Spleen (tissue), 11 donors: ENCODE results near the gene OR6S1. TPM values are rescaled to one million over a fixed set of nuclear protein-coding genes. Genes with fewer than 3 reads are reported as not detected.

Experiments used
- DNase-seq: peaks from one replicate; pipeline ENCODE4 v3.0.0-alpha.2; 2020
- H3K27ac ChIP-seq, 8 donors: fragments of 200-600 bp; sonication (generic) in 7 of 8; 1 replicate in 4 of 8; 2 replicates in 4 of 8; pipeline versions ENCODE4 v1.5.0 to v1.8.0; 2016 to 2021; ENCODE audit warnings: inconsistent platforms in 4 of 8, mild to moderate bottlenecking in 4 of 8, moderate library complexity in 1 of 8
- H3K27me3 ChIP-seq, 7 donors: fragments of 200-600 bp; sonication (generic) in 6 of 7; replicated peaks in 1 of 7; 1 replicate in 4 of 7; 2 replicates in 3 of 7; pipeline versions ENCODE4 v1.5.0 to v1.8.0; 2016 to 2021; ENCODE audit warnings: inconsistent platforms in 3 of 7, mild to moderate bottlenecking in 1 of 7
- H3K36me3 ChIP-seq, 6 donors: fragments of 200-600 bp; sonication (generic) in 5 of 6; 1 replicate in 4 of 6; 2 replicates in 2 of 6; pipeline versions ENCODE4 v1.5.0 to v1.8.0; 2016 to 2021; ENCODE audit warnings: inconsistent platforms in 2 of 6
- H3K4me1 ChIP-seq, 6 donors: fragments of 200-600 bp; sonication (generic) in 5 of 6; 1 replicate in 3 of 6; 2 replicates in 3 of 6; pipeline versions ENCODE4 v1.5.0 to v1.8.0; 2016 to 2021; ENCODE audit warnings: inconsistent platforms in 3 of 6
- H3K4me3 ChIP-seq, 8 donors: fragments of 200-600 bp; sonication (generic) in 7 of 8; 1 replicate in 4 of 8; 2 replicates in 4 of 8; pipeline versions ENCODE4 v1.5.0 to v1.8.0; 2016 to 2021; ENCODE audit warnings: inconsistent platforms in 4 of 8, mild to moderate bottlenecking in 4 of 8, moderate library complexity in 2 of 8
- H3K9me3 ChIP-seq, 8 donors: fragments of 200-600 bp; sonication (generic) in 7 of 8; 1 replicate in 4 of 8; 2 replicates in 4 of 8; pipeline versions ENCODE4 v1.5.0 to v1.8.0; 2016 to 2021; ENCODE audit warnings: inconsistent platforms in 4 of 8
- CTCF ChIP-seq, 11 experiments: fragments of 200-600 bp in 7 of 11; fragments of 450-650 bp in 4 of 11; sonication (generic) in 4 of 11; IDR thresholded peaks in 8 of 11; conservative IDR thresholded peaks in 3 of 11; 1 replicate in 7 of 11; 2 replicates in 4 of 11; pipeline versions ENCODE4 v1.4.0 to v1.8.0; 2016 to 2021; ENCODE audit warnings: antibody characterized with exemption in 11 of 11, inconsistent platforms in 4 of 11, mild to moderate bottlenecking in 1 of 11
- POLR2A ChIP-seq, 3 donors: fragments of 450-650 bp; IDR thresholded peaks; one replicate each; pipeline ENCODE4 v1.5.1; 2017; ENCODE audit warnings: antibody characterized with exemption in 3 of 3, mild to moderate bottlenecking in 1 of 3
- POLR2AphosphoS5 ChIP-seq, 3 donors: sonication (generic); formaldehyde crosslinking; IDR thresholded peaks; one replicate each; pipeline ENCODE4 v1.5.1; 2017; ENCODE audit warnings: antibody characterized with exemption in 3 of 3
- WGBS, 5 donors: extraction: QIAGEN DNeasy Blood & Tissue Kit in 3 of 5; methylation state at CpG; one replicate each; pipeline versions ENCODE4 v1.1.5 to v1.1.7; 2013 to 2018; 5-methylcytosine and 5-hydroxymethylcytosine counted together
- intact Hi-C: fragments of 100-400 bp; cut with DNase I; formaldehyde crosslinking; loops from one replicate; pipeline ENCODE4 v1.15.0; 2023; ENCODE audit warnings: low total_unique reads
- polyA plus RNA-seq, 3 donors: library from polyadenylated mRNA; stranded (reverse); fragments of 200-250 nt; gene quantifications; one replicate each; pipeline ENCODE4 v1.2.1, GENCODE V29; 2013
- total RNA-seq, 7 donors: library from RNA; depleted of rRNA in 3 of 7; stranded (reverse); fragments of >200 nt in 3 of 7; fragmentation: NEBNext Ultra II Directional in 4 of 7; extraction: Animal tissue kit (Norgen Biotek cat#: 25700) in 4 of 7; gene quantifications; one replicate each; pipeline versions ENCODE4 v1.1.0 to v1.2.1, GENCODE V29; 2016 to 2021
- donor health status: healthy with polysubstance abuse.
- donor health status: DM: no; HTN: no; CAD: no; lungs with moderate emphysema.
- donor health status: DM: no; HTN: no; CAD: no.
- donor health status: Bipolar disorder and iron deficiency.
- donor health status: healthy.
- donor health status: DM: no; HTN: no; CAD: no.
- donor health status: DM: yes; HTN: yes; CAD: no.

Gene OR6S1
- total and polyA plus RNA-seq, 10 donors = 0.10 to 0.77 (median 0.27) TPM; not detected in 7

- H3K9me3 ChIP-seq = no peaks in the 10 kb centered on the region
- H3K27me3 ChIP-seq = peaks cover 0 to 85% (median 15%) of the 10 kb centered on the region in 7 donors
- TF ChIP-seq POLR2AphosphoS5 (IDR thresholded peaks at IDR 0.05) (no peak), POLR2A (IDR thresholded peaks at IDR 0.05) (no peak), CTCF (IDR thresholded peaks at IDR 0.05 in 8 of 11, conservative IDR thresholded peaks at IDR 0.05 in 3 of 11) (no peak)
- H3K4me3 ChIP-seq = peak overlapping the region; percentile 13 to 65 (median 28)
- no peaks in the 10 kb centered on the region for H3K36me3 ChIP-seq
- H3K27ac ChIP-seq = peak overlapping the region in 4 of 8 donors; percentile 13 to 58 (median 42)
- peak; percentile 48 for DNase-seq
- intact Hi-C loops = no loop called here
- peaks cover 11 to 71% (median 40%) of the 10 kb centered on the region in 6 donors for H3K4me1 ChIP-seq
- 1 to 2% (median 2%) methylated on average over 19 of the region's 19 CpGs for WGBS, 5 donors
Measured at GRCh38 chr14:20631023-20631879, 10.2 kb downstream of the OR6S1 start.

- DNase-seq = peak; percentile 53
- H3K4me1 ChIP-seq = peaks cover 11 to 78% (median 47%) of the 10 kb centered on the region in 6 donors
- no peaks in the 10 kb centered on the region for H3K9me3 ChIP-seq
- peak overlapping the region in 4 of 8 donors; percentile 13 to 58 (median 42) for H3K27ac ChIP-seq
- H3K27me3 ChIP-seq = peaks cover 0 to 85% (median 15%) of the 10 kb centered on the region in 7 donors
- intact Hi-C loops = no loop called here
- 3 to 7% (median 3%) methylated on average over 23 of the region's 23 CpGs for WGBS, 5 donors
- TF ChIP-seq POLR2AphosphoS5 (IDR thresholded peaks at IDR 0.05) = no peak
- TF ChIP-seq POLR2A (IDR thresholded peaks at IDR 0.05) = no peak
- TF ChIP-seq CTCF (IDR thresholded peaks at IDR 0.05 in 8 of 11, conservative IDR thresholded peaks at IDR 0.05 in 3 of 11) = no peak
- H3K36me3 ChIP-seq = no peaks in the 10 kb centered on the region
- H3K4me3 ChIP-seq = peak overlapping the region; percentile 2 to 65 (median 28)
Measured at GRCh38 chr14:20630340-20631022, 11.0 kb downstream of the OR6S1 start.

DNA sequence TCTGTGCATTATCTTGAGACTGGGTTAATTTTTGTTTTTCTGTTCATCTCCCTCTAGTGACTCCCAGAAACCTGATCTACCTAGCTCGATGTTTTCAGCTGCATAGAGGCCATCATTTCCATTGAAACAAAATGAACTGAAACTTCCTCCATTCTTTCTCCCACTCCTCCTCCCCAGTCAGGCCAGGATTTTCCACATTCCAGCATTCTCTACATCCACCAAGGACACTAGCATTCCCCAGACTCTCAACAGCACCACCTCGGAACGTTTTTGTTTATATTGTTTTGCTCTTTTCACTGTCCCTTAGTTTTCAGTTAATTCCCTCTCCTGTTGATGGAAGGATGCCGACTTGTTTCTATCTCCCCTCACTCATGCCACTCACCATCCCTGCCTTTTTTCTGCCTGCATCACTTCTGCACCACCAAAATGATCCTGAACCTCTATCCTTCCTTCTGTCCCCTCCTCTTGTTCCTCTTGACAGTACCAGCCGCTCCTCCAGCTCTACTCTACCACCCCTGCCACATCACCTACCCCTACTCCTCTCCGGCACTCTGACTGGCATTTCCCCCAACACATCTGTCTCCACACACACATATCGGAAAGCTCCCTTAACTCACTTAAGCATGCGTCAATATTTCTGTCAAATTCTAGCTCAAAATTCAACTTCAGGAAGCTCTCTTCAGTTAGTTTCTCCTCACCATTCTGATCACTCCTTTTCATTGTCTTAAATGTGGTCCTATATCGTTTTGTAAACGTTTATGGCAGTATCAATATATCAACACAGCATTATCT, 13.2 kb downstream of the OR6S1 start:
- intact Hi-C loops = loop anchor here (5.0 kb wide), 1 partner anchor 49 kb away; no protein-coding TSS in a partner anchor
- peaks cover 0 to 74% (median 12%) of the 10 kb centered on the region in 7 donors for H3K27me3 ChIP-seq
- H3K27ac ChIP-seq = no peak overlapping the region
- no peak for DNase-seq
- 52 to 57% (median 57%) methylated on average over 10 of the region's 10 CpGs for WGBS, 5 donors
- peaks cover 23 to 93% (median 67%) of the 10 kb centered on the region in 6 donors for H3K4me1 ChIP-seq
- no peaks in the 10 kb centered on the region for H3K9me3 ChIP-seq
- H3K4me3 ChIP-seq = no peak overlapping the region
- no peak for TF ChIP-seq POLR2AphosphoS5 (IDR thresholded peaks at IDR 0.05)
- TF ChIP-seq CTCF (IDR thresholded peaks at IDR 0.05 in 8 of 11, conservative IDR thresholded peaks at IDR 0.05 in 3 of 11) = no peak
- TF ChIP-seq POLR2A (IDR thresholded peaks at IDR 0.05) = no peak
- H3K36me3 ChIP-seq = no peaks in the 10 kb centered on the region
